ENCODE data around the gene DNAJB6.

GRCh38 chr7:157425137-157425731, 88.4 kb downstream of the DNAJB6 start:
- TF ChIP-seq CTCF (conservative IDR thresholded peaks at IDR 0.05): no peak
- no peak for TF ChIP-seq ZFX (IDR thresholded peaks at IDR 0.05)

Measured in C4-2B (cell line).